Kidney glomerular epithelial cell (primary cell): ENCODE results near the gene SLC25A29.
"Not testable (repeated sequence)": the region's sequence is repeated elsewhere in the genome, so short reads cannot be mapped to it uniquely, and the experiment has no call there.

Source experiments
- DNase-seq: peaks from one replicate; lab custom pipeline; 2025; lab: John Stamatoyannopoulos, UW

The SLC25A29 gene

GRCh38 chr14:100306101-100306997 lies at the start of gene SLC25A29:
Gene SLC25A29, minus strand, starts transcription at chr14:100306444. Its CDS starts 212 bp downstream, at chr14:100306232.
- DNase-seq, result peak; percentile 81

DNA sequence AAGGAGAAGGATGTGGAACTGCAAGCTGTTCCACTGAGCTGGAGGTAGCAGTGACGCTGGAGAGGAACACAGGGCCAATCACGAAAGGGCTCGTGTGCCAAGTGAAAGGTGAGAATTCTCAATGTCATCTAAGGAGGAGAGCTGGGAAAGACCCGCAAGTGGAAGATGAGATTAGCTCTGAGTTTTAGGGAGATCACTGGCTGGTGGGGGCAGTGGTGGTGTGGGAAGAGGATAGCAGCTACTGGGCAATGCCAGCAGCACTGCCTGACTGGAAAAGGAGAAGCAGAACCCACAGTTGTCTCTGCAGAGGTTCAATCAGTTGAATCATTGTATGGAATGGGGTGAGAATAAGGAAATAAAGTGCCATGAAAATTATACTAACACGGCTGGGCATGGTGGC lies 44.7 kb upstream of the SLC25A29 start:
- DNase-seq, result no peak

DNA sequence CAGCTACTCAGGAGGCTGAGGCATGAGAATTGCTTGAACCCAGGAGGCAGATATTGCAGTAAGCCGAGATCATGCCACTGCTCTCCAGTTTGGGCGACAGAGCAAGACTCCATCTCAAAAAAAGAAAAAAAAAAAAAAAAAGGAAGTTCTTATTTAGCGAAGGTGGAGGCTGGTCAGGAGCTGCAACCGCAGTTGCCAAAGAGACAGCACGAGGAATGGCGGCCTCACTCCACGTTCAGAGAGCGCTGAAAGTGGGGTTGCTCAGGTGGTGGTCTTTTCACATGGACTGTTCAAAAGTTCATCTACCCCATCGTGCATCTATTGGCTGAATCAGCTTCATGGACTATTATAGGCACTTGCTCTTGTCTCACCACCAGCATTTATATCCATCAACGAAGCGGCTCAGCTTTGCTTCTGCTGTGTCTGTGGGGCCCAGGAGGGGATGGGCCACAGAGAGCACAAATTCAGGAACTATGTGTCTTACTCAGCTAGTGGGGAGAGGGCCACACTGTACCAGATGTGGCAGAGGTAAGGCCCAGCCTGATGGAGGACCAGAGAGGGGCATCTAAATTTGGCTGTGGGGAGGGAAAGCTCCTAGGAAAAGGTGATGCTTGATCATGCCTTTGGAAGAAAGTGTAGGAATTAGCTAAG lies 44.2 kb upstream of the SLC25A29 start:
- DNase-seq, result no peak

DNA sequence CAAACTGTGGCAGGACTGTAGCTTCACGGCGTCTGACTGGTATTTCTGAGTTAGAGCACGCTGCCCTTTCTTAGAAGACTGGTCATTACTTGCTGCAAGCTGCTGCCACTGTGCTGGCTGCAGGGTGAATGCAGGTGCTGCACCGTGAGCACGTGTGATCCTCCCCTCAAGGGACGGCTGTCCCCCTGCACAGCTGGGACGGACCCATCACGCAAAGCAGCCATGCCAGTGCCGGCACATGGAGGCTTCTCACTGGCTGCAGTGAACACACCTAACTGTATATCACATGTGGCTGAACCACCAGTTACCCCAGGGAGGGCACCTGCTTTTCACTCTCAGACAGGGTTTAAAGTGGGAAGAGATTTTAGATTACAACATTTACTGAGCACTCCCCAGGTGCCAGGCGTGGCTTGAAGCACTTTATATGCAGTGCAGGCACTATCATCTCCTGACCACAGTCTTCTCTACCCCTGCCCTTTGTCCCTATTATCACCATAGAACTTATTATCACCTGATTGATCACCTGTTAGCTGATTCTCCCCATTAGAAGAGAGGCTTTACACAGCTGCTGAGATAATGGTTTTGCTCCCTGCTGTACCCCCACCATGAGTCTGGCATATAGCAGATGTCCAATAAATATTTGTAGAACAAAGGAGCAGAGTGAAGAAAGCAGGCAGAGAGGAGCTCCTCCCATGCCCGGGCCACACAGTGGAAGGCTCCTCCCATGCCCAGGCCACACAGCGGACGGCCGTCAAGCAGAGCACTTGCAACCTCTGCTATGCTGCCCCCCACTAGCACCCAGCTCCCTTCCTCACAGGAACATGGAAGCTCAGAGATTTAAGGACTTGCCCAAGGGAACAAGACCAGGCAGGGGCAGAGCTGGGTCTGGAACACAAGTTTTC lies 42.8 kb upstream of the SLC25A29 start:
- DNase-seq, result no peak

GRCh38 chr14:100348253-100348729 lies 42.0 kb upstream of the SLC25A29 start:
- no peak for DNase-seq

DNA sequence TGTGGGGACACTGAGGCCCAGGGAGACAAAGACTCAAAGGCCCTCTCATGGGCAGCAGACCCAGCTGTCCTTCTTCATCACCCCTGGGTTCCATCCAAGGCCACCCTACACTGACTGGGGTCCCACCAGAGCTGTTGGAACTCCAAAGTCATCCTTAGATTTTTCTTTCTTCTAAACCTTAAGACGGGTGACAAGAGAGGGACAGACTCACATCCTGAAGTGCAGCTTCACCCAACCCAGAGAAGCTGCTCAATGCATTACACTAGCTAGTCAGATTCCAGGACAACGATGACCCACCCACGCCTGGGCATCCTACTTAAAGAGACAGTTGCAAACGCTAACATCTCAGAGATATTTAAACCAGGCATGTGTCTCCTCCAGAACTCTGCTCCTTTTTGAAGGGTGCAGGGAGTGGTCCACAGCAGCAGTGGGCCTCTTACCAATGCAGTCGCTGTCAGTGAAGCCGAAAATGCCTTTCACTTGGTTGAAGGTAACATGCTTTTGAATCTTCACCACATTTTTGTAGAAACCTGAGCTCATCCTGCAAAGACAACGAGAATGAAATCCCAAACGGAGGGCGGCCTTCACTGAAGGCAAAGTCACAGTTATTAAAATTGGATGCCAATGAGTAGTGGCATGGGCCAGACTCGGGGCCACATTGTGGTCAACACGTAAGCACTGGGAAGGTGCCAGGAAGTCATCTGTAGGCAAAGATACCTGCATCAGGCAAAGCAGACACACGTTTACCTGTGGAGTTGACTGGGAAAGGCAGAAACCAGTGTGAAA lies 40.3 kb upstream of the SLC25A29 start:
- DNase-seq, result no peak

GRCh38 chr14:100345711-100346110 lies 39.5 kb upstream of the SLC25A29 start:
- no peak for DNase-seq

GRCh38 chr14:100344657-100345056 lies 38.4 kb upstream of the SLC25A29 start:
- not testable (repeated sequence) for DNase-seq

GRCh38 chr14:100342826-100343225 lies 36.6 kb upstream of the SLC25A29 start:
- not testable (repeated sequence) for DNase-seq

GRCh38 chr14:100342195-100342594 lies 36.0 kb upstream of the SLC25A29 start:
- DNase-seq, result no peak

DNA sequence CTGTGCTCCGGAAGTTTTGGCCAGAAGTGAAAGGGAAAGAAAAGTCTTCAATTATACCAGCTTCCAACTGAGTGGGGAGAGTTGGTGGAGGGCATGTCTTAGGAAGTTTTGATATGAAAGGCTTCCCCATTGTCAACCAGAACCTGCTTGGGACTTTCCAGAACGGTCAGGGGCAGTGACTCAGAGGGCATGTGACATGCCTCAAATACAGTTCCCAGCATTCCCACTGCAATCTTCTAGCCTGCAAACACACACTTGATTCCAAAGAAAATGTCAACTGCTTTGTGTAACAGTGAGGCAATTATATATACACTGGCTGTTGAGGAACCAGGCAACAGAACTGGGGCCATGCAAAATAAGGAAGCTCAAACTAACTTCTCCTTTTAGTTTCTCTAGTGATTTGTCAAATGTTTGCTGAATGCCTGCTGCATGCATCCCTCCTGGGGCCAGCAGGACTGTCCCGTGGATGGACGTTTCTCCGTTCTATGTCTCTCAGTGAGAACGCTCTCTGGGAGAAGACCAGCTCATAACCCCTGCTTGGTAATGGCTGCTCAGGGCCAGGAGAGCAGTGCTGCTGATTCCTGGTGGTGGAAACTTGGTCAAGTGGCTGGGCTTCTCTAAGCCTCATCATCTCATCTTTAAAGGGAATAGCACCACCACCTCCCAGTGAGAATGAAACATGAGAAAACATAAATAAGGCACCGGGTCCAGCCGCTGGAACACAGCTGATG lies 35.2 kb upstream of the SLC25A29 start:
- DNase-seq, result peak; percentile 53

GRCh38 chr14:100340423-100340813 lies 34.2 kb upstream of the SLC25A29 start:
- no peak for DNase-seq

DNA sequence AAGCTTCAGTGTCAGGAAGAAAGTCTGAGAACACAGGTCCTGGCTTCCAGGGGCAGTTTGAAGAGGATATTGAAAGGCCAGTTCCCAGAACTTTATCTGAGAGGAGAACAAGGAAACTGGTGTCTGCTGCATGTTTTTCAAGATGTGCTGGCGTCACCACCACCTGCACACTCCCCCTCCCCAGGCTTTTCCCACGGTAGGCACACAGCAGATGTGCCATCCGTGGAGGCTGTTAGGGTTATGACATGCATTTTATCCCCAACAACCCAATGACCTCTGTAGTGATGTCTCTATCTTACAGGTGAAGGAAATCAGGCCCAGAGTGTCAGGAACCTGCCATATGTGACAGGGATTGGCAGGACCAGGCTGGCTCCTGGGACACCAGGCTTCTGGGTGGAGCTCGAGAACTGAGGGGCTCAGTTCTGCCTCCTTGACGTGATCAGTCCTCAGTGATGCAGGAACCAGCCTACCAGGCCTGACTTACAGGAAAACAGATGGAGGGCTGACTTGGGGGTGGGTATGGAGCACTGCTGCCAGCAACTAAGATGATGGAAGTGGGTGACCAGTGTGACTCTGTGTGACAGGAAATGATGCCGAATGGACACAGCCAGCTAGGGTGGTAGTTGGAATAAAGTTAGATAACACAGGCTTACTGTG lies 33.6 kb upstream of the SLC25A29 start:
- DNase-seq, result no peak

DNA sequence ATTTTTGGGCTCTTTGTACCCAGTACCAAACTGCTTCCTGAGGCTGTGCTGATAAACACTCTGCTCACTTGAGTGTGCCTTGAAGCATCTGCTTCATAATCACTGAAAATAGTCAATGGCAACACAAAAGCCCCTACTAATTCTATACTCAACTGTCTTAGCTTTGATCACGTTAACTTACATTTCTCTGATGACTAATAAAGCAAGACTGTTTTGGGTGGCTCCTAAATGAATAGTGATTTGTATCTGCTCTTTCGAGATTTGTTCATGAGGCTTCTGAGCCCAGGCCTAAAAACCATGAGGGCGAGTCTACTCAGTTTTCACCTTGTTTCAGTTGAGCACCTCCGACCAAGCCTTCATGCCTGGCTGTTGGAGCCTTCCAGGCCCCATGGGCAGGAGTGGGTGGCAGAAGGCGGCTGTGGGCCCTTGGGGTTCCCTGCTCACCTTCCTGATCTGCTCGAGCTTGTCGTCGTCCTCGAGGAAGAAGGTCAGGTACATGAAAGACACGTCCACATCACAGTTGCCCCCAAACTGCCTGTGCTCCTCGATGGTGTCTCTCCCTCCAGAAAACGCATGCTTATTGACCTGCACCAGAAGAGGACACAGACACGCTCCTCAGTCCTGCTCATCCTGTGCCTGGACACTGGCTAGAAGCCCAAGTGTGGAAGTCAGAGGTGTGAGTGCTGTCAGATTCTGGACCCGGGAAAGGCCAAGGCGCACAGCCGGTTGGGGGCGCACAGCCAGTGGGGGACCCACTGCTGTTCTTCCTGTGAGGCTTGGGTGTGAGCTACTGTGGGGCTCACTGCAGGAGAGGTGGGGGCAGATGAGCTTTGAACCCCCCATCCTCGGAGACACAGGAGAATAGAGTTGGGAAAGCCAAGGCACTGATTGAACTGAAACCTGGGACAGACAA lies 30.6 kb upstream of the SLC25A29 start:
- DNase-seq, result no peak

DNA sequence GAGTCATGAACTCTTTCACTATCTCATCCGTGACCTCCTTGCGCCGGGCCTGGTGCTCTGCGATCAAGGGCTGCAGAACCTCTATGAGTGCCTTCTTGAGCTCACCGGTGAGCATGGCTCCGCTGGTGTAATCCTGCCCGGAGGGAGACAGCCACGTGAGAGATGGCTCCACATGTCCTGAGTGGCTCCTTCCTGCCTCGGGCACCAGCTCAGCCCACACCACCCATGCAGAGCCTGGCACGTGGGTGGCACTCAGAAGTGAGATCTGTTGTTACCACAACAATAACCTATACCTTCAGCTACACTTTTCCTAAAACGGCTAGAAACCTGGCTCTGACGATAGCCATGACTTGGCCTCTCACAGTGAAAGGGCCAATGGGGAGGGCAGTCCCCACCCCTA lies 28.7 kb upstream of the SLC25A29 start:
- no peak for DNase-seq

DNA sequence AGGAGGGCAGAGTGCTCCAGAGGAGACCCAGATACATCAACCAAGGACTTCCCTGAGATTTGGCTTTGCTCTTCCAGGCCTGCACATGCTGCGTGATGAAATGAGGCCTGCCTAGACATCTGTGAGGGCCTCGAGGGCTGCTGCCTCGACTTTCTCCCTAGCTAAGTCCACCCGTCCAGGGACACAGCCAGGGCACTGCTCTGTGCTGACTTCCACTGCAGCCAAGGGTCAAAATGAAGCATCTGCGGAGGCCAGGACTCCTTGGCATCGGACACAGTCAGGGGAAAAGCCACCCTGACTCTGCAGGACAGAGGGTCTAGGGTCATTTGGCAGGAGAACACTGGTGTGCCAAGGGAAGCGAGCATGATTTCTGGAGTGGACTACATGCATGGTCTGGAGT lies 27.6 kb upstream of the SLC25A29 start:
- DNase-seq, result no peak

DNA sequence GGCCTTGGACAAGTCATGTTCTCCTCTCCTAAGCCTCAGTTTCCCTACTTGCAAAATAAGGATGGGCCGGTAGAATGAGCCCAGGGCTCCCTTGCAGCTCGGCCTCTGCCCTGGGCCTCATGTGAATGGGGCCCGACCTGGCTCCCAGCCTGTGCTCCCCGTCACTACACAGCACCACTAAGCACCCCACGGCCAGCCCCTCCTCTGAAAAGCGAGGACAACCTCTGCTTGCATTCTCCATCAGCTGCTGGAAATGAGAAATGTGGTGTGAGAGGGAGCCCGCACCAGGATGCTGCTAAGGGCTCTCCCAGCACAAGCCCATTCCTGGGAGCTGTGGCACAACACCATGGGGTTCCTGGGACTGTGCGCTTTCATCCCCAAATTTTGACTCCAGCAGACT lies 27.1 kb upstream of the SLC25A29 start:
- no peak for DNase-seq

DNA sequence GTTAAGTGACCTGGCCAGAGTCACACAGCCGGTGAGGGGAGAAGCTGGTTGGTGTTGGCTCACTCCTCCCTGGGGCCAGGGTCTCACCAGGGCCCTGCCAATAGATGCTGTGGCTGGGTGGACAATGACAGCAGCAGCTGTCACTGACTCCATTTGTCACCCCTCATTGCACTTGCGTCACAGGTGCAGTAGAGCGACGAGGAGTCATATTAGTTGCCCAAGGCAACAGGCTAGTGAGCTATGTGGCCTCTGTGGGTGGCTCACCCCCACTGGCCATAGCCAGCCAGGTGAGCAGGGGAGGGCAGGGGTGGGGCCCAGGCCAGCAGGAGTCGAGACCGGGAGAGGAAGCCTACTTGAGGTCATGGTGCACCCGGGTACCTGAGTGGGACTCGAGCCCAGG lies 26.6 kb upstream of the SLC25A29 start:
- no peak for DNase-seq

- DNase-seq, result no peak
Measured at GRCh38 chr14:100332071-100332639, 25.9 kb upstream of the SLC25A29 start.
